MM.1S (cell line): ENCODE results near the gene CDK11A.
"Not testable (repeated sequence)": the region's sequence is repeated elsewhere in the genome, so short reads cannot be mapped to it uniquely, and the experiment has no call there.

Experiments
- EZH2 ChIP-seq: fragments of 300-600 bp; sonication (generic); optimal IDR thresholded peaks from 2 replicates; pipeline ENCODE3; 2017; ENCODE audit warnings: low read depth, mild to moderate bottlenecking, antibody characterized with exemption, low read length, mixed read lengths
- TF ChIP-seq, protein P1 (sequence below): fragments of 300-600 bp; sonication (generic); IDR thresholded peaks from 2 replicates; pipeline ENCODE4 v1.5.1; 2016; ENCODE audit warnings: antibody characterized with exemption, low read length, mixed read lengths

DNA sequence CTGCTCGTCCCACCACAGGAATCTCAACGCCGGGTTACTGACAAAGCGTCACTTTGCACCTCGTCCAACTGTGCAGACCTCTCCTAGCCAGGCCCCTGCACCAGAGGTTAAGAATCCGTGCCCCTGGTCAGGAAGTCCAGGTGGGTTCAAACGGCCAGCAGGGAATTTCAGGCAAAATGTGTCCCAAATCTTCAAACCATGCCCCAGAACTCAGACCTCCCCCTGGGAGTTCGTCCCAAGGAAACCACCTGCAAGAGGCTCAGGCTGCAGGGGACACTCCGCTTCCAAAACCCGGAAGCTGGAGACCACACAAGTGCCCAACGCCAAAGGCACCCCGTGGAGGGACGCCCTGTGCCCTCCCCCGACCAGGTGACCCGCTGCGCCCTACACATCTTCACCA lies 32.7 kb downstream of the CDK11A start:
- TF ChIP-seq EZH2, result not testable (repeated sequence)
- TF ChIP-seq, protein P1, sequence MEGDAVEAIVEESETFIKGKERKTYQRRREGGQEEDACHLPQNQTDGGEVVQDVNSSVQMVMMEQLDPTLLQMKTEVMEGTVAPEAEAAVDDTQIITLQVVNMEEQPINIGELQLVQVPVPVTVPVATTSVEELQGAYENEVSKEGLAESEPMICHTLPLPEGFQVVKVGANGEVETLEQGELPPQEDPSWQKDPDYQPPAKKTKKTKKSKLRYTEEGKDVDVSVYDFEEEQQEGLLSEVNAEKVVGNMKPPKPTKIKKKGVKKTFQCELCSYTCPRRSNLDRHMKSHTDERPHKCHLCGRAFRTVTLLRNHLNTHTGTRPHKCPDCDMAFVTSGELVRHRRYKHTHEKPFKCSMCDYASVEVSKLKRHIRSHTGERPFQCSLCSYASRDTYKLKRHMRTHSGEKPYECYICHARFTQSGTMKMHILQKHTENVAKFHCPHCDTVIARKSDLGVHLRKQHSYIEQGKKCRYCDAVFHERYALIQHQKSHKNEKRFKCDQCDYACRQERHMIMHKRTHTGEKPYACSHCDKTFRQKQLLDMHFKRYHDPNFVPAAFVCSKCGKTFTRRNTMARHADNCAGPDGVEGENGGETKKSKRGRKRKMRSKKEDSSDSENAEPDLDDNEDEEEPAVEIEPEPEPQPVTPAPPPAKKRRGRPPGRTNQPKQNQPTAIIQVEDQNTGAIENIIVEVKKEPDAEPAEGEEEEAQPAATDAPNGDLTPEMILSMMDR, result not testable (repeated sequence)
